IMR-90 (cell line): Measurements from ENCODE around the gene IGLL5.

Experiments
- CEBPB ChIP-seq: IDR thresholded peaks from 2 replicates; pipeline ENCODE4 v1.6.1; 2012; ENCODE audit warnings: low read depth, low read length, improper control_type of control experiment
- POLR2A ChIP-seq: IDR thresholded peaks from 2 replicates; pipeline ENCODE4 v1.6.1; 2012; ENCODE audit warnings: mild to moderate bottlenecking, low read depth, low read length
- RCOR1 ChIP-seq: IDR thresholded peaks from 2 replicates; pipeline ENCODE4 v1.6.1; 2012; ENCODE audit warnings: mild to moderate bottlenecking, low read length, improper control_type of control experiment; ENCODE audit not compliant: insufficient replicate concordance
- SMC3 ChIP-seq: fragments of 150-350 bp; IDR thresholded peaks from 2 replicates; pipeline ENCODE4 v1.6.1; 2016; ENCODE audit warnings: low read depth, mild to moderate bottlenecking, antibody characterized with exemption, low read length, moderate library complexity
- TF ChIP-seq, protein P1 (sequence below): conservative IDR thresholded peaks from 2 replicates; pipeline ENCODE4 v1.5.1; 2012; ENCODE audit warnings: mild to moderate bottlenecking, low read depth, low read length, improper control_type of control experiment
- TF ChIP-seq, protein P2 (sequence below): fragments of 150-350 bp; IDR thresholded peaks from 2 replicates; pipeline ENCODE4 v1.6.1; 2017; ENCODE audit warnings: mild to moderate bottlenecking, antibody characterized with exemption, low read length, low read depth

DNA sequence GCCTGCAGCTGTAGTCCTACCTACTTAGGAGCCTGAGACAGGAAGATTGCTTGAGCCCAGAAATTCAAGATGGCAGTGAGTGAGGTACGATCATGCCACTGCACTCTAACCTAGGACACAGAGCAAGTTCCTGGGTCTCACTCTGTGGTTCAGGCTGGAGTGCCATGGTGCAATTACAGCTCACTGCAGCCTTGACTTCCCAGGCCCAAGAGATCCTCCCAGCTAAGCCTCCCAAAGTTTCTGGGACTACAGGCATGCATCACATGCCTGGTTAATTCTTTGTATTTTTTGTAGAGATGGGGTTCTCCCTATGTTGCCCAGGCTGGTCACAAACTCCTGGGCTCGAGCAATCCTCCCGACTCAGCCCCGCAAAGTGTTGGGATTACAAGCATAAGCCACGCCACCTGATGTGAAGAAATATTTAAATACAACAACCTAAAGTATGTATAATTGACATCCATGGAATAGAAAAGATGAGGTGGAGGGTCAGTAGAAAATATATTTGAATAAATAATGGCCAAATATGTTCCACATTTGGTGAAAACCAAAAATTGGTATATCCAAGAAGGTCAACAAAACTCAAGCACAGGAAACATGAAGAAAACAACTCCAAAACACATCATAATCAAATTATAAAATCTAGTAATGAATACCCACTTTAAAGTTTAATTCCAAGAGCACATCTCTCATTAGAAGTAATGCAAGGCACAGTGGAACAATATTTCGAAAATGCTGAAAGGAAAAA lies 47.9 kb upstream of the IGLL5 start:
- TF ChIP-seq RCOR1: no peak
- TF ChIP-seq, protein P1, sequence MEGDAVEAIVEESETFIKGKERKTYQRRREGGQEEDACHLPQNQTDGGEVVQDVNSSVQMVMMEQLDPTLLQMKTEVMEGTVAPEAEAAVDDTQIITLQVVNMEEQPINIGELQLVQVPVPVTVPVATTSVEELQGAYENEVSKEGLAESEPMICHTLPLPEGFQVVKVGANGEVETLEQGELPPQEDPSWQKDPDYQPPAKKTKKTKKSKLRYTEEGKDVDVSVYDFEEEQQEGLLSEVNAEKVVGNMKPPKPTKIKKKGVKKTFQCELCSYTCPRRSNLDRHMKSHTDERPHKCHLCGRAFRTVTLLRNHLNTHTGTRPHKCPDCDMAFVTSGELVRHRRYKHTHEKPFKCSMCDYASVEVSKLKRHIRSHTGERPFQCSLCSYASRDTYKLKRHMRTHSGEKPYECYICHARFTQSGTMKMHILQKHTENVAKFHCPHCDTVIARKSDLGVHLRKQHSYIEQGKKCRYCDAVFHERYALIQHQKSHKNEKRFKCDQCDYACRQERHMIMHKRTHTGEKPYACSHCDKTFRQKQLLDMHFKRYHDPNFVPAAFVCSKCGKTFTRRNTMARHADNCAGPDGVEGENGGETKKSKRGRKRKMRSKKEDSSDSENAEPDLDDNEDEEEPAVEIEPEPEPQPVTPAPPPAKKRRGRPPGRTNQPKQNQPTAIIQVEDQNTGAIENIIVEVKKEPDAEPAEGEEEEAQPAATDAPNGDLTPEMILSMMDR: no peak
- TF ChIP-seq POLR2A: no peak
- TF ChIP-seq CEBPB: no peak
- TF ChIP-seq, protein P2, sequence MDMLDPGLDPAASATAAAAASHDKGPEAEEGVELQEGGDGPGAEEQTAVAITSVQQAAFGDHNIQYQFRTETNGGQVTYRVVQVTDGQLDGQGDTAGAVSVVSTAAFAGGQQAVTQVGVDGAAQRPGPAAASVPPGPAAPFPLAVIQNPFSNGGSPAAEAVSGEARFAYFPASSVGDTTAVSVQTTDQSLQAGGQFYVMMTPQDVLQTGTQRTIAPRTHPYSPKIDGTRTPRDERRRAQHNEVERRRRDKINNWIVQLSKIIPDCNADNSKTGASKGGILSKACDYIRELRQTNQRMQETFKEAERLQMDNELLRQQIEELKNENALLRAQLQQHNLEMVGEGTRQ: no peak
- no peak for TF ChIP-seq SMC3
